SK-N-SH (cell line): ENCODE results near the gene TTC23L. TPM values are rescaled to one million over a fixed set of nuclear protein-coding genes. Genes with fewer than 3 reads are reported as not detected.

Source experiments
- CTCF ChIA-PET: fragments of 300-600, 350-600 bp; formaldehyde crosslinking; extraction: SDS; loops from one replicate; lab custom pipeline; 2021; lab: Yijun Ruan, JAX
- POLR2A ChIA-PET: fragments of 350-600 bp; sonication (Branson Sonifier 250); formaldehyde crosslinking; extraction: SDS; loops from one replicate; lab custom pipeline; 2020; ENCODE audit warnings: antibody characterized with exemption, inconsistent platforms; lab: Yijun Ruan, JAX
- DNase-seq: peaks from one replicate; pipeline ENCODE4 v3.0.0; 2012
- H2AFZ ChIP-seq: fragments of 200-600 bp; sonication (generic); 2 replicates; pipeline ENCODE4 v1.8.1; 2016; ENCODE audit warnings: antibody characterized with exemption, mild to moderate bottlenecking, low read depth
- H3F3A ChIP-seq: fragments of 200-600 bp; sonication (generic); replicated peaks from 2 replicates; pipeline ENCODE3; 2016; ENCODE audit warnings: antibody characterized with exemption, mild to moderate bottlenecking; ENCODE audit not compliant: insufficient read depth
- H3K27ac ChIP-seq, 2 experiments: fragments of 200-500 bp in 1 of 2; fragments of 200-600 bp in 1 of 2; sonication (Bioruptor generic) in 1 of 2; sonication (generic), shearing (Covaris generic) in 1 of 2; 2 replicates each; pipeline versions ENCODE4 v1.5.1 to v1.6.1; 2014 to 2016; ENCODE audit warnings: low read depth in 2 of 2, inconsistent platforms in 1 of 2, low read length in 1 of 2, mild to moderate bottlenecking in 1 of 2, mixed read lengths in 1 of 2
- H3K27me3 ChIP-seq: fragments of 200-600 bp; sonication (generic), shearing (Covaris generic); 2 replicates; pipeline ENCODE4 v1.6.1; 2016; ENCODE audit warnings: mixed run types; ENCODE audit not compliant: insufficient read depth
- H3K36me3 ChIP-seq, 2 experiments: fragments of 200-500 bp in 1 of 2; fragments of 200-600 bp in 1 of 2; sonication (Bioruptor generic) in 1 of 2; sonication (generic) in 1 of 2; replicated peaks in 1 of 2; 2 replicates each; pipeline versions ENCODE3 to v1.5.1; 2014 to 2016; ENCODE audit warnings: low read length in 1 of 2, mild to moderate bottlenecking in 1 of 2; ENCODE audit not compliant: insufficient read depth in 2 of 2, control insufficient read depth in 1 of 2
- H3K4me1 ChIP-seq, 2 experiments: fragments of 200-500 bp in 1 of 2; fragments of 200-600 bp in 1 of 2; sonication (Bioruptor generic) in 1 of 2; sonication (generic), shearing (Covaris generic) in 1 of 2; 2 replicates each; pipeline versions ENCODE4 v1.5.1 to v1.6.1; 2014 to 2016; ENCODE audit warnings: low read depth in 1 of 2, low read length in 1 of 2, mixed run types in 1 of 2; ENCODE audit not compliant: insufficient read depth in 2 of 2, control insufficient read depth in 1 of 2
- H3K4me2 ChIP-seq: fragments of 200-600 bp; sonication (generic), shearing (Covaris generic); 2 replicates; pipeline ENCODE4 v1.6.1; 2017; ENCODE audit warnings: mixed run types
- H3K4me3 ChIP-seq, 2 experiments: fragments of 200-500 bp in 1 of 2; fragments of 200-600 bp in 1 of 2; sonication (Bioruptor generic) in 1 of 2; sonication (generic), shearing (Covaris generic) in 1 of 2; 2 replicates each; pipeline versions ENCODE4 v1.5.1 to v1.8.1; 2014 to 2016; ENCODE audit warnings: low read depth in 2 of 2, inconsistent platforms in 1 of 2, low read length in 1 of 2, mild to moderate bottlenecking in 1 of 2, mixed read lengths in 1 of 2, moderate library complexity in 1 of 2
- H3K79me2 ChIP-seq: fragments of 200-600 bp; sonication (generic); 2 replicates; pipeline ENCODE4 v1.8.1; 2017; ENCODE audit warnings: mild to moderate bottlenecking; ENCODE audit not compliant: insufficient read depth
- H3K9ac ChIP-seq: fragments of 200-600 bp; sonication (generic); 2 replicates; pipeline ENCODE4 v1.6.1; 2017; ENCODE audit warnings: mixed run types
- H3K9me2 ChIP-seq: fragments of 200-600 bp; sonication (generic); 2 replicates; pipeline ENCODE4 v1.6.1; 2017; ENCODE audit warnings: mixed run types
- H3K9me3 ChIP-seq: fragments of 200-600 bp; sonication (generic); 2 replicates; pipeline ENCODE4 v1.6.1; 2017; ENCODE audit warnings: mixed run types, mild to moderate bottlenecking, moderate library complexity
- H4K20me1 ChIP-seq: fragments of 200-600 bp; sonication (generic); 2 replicates; pipeline ENCODE4 v1.6.1; 2017; ENCODE audit warnings: mild to moderate bottlenecking, mixed run types; ENCODE audit not compliant: insufficient read depth
- ELF1 ChIP-seq: IDR thresholded peaks from 2 replicates; pipeline ENCODE4 v1.4.0; 2012
- EZH2phosphoT487 ChIP-seq: fragments of 200-600 bp; sonication (generic); IDR thresholded peaks from 2 replicates; pipeline ENCODE4 v1.6.1; 2017; ENCODE audit warnings: low read depth, mixed run types, mild to moderate bottlenecking, antibody characterized with exemption, moderate library complexity, borderline replicate concordance
- FOXJ3 ChIP-seq: sonication (generic); formaldehyde crosslinking; IDR thresholded peaks from 2 replicates; pipeline ENCODE4 v1.5.1; 2020; ENCODE audit warnings: mild to moderate bottlenecking, missing genetic modification reagents
- NFIC ChIP-seq: IDR thresholded peaks from 2 replicates; pipeline ENCODE4 v1.4.0; 2012; ENCODE audit warnings: borderline replicate concordance
- NRF1 ChIP-seq: IDR thresholded peaks from 2 replicates; pipeline ENCODE4 v1.6.1; 2012; ENCODE audit warnings: low read depth, mild to moderate bottlenecking, low read length
- SIN3A ChIP-seq: IDR thresholded peaks from 2 replicates; pipeline ENCODE4 v1.6.1; 2012; ENCODE audit warnings: low read depth, mild to moderate bottlenecking, low read length, moderate library complexity, borderline replicate concordance
- TAF1 ChIP-seq: IDR thresholded peaks from 2 replicates; pipeline ENCODE4 v1.6.1; 2012; ENCODE audit warnings: low read depth, mild to moderate bottlenecking, low read length, moderate library complexity, borderline replicate concordance
- TCF12 ChIP-seq: IDR thresholded peaks from 2 replicates; pipeline ENCODE4 v1.4.0; 2012
- WGBS: methylation state at CpG from one replicate; pipeline ENCODE4 v1.1.6; 2017; ENCODE audit warnings: low lambda C conversion rate; 5-methylcytosine and 5-hydroxymethylcytosine counted together
- polyA plus RNA-seq, 3 experiments: library from polyadenylated mRNA; depleted of rRNA; stranded (reverse); fragments of >200 nt; gene quantifications; 2 replicates each; pipeline ENCODE4 v1.2.3, GENCODE V29; 2012
- TF ChIP-seq, protein P1 (sequence below): IDR thresholded peaks from 2 replicates; pipeline ENCODE4 v1.6.1; 2012; ENCODE audit warnings: mild to moderate bottlenecking, low read depth, low read length, moderate library complexity
- TF ChIP-seq, protein P2 (sequence below): fragments of 150-350 bp; IDR thresholded peaks from 2 replicates; pipeline ENCODE4 v1.6.1; 2017; ENCODE audit warnings: antibody characterized with exemption, low read length, low read depth, borderline replicate concordance
- TF ChIP-seq, protein P3 (sequence below): IDR thresholded peaks from 2 replicates; pipeline ENCODE4; 2012

The TTC23L gene
- polyA plus RNA-seq, 1 of the 3 experiments (the other 2 are of a cell fraction): 0.49 TPM

DNA sequence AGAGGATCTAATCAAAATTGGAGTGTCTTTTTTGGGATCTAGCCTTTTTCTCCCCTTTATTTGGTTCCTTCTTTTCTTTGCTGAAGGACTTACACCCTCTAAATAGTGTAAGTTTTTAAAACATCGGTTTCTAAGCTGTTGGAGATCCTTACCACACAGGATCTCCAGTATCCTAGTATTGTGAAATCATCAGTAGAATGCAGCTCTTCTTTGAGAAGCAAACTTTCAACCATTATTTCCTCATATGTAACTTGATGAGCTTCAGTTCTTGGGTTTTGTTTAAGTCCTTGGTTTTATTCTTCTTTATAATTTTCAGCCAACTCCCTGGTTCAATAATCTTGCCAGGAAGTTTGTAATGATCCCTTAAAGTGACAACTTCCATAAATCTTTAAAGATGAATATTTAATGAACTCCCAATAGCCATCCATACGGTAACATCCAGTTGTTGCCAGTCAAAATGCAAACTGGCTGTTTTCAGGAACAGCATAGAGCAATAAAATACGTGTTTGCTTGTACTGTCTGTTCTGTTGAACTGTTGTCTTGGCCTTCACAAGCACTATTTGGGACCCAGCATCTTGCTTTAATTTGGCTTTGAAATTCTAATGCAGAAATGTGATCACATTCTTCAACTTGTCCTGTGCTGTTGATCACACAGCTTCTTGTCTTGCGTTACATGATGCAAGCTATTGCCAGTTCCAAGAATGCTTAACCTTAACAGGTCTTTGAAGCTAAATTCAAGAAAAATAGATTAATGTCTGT is 34.8 kb upstream of the TTC23L start:
- no peak for DNase-seq
- Histone ChIP-seq H3K4me2 (no peak overlapping the region), H4K20me1 (no peaks in the 10 kb centered on the region), H3K79me2 (peaks cover 16% of the 10 kb centered on the region; the same call in 1 of the 2 replicates), H3K27me3 (no peaks in the 10 kb centered on the region), H3K27ac (no peak overlapping the region), H3K9ac (no peak overlapping the region), H3K9me2 (no peaks in the 10 kb centered on the region), H3K4me1 (no peaks in the 10 kb centered on the region), H2AFZ (no peak overlapping the region), H3K4me3 (no peak overlapping the region), H3F3A (no peaks in the 10 kb centered on the region), H3K9me3 (no peaks in the 10 kb centered on the region), H3K36me3 (peaks cover 43 to 71% of the 10 kb centered on the region in 2 experiments)
- no peak for TF ChIP-seq FOXJ3
- TF ChIP-seq ELF1: no peak
- TF ChIP-seq TCF12: no peak
- no peak for TF ChIP-seq EZH2phosphoT487
- TF ChIP-seq TAF1: no peak
- no peak for TF ChIP-seq NRF1
- no peak for TF ChIP-seq SIN3A
- TF ChIP-seq, protein P1, sequence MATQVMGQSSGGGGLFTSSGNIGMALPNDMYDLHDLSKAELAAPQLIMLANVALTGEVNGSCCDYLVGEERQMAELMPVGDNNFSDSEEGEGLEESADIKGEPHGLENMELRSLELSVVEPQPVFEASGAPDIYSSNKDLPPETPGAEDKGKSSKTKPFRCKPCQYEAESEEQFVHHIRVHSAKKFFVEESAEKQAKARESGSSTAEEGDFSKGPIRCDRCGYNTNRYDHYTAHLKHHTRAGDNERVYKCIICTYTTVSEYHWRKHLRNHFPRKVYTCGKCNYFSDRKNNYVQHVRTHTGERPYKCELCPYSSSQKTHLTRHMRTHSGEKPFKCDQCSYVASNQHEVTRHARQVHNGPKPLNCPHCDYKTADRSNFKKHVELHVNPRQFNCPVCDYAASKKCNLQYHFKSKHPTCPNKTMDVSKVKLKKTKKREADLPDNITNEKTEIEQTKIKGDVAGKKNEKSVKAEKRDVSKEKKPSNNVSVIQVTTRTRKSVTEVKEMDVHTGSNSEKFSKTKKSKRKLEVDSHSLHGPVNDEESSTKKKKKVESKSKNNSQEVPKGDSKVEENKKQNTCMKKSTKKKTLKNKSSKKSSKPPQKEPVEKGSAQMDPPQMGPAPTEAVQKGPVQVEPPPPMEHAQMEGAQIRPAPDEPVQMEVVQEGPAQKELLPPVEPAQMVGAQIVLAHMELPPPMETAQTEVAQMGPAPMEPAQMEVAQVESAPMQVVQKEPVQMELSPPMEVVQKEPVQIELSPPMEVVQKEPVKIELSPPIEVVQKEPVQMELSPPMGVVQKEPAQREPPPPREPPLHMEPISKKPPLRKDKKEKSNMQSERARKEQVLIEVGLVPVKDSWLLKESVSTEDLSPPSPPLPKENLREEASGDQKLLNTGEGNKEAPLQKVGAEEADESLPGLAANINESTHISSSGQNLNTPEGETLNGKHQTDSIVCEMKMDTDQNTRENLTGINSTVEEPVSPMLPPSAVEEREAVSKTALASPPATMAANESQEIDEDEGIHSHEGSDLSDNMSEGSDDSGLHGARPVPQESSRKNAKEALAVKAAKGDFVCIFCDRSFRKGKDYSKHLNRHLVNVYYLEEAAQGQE: no peak
- no peak for TF ChIP-seq NFIC
- TF ChIP-seq, protein P2, sequence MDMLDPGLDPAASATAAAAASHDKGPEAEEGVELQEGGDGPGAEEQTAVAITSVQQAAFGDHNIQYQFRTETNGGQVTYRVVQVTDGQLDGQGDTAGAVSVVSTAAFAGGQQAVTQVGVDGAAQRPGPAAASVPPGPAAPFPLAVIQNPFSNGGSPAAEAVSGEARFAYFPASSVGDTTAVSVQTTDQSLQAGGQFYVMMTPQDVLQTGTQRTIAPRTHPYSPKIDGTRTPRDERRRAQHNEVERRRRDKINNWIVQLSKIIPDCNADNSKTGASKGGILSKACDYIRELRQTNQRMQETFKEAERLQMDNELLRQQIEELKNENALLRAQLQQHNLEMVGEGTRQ: no peak
- TF ChIP-seq, protein P3, sequence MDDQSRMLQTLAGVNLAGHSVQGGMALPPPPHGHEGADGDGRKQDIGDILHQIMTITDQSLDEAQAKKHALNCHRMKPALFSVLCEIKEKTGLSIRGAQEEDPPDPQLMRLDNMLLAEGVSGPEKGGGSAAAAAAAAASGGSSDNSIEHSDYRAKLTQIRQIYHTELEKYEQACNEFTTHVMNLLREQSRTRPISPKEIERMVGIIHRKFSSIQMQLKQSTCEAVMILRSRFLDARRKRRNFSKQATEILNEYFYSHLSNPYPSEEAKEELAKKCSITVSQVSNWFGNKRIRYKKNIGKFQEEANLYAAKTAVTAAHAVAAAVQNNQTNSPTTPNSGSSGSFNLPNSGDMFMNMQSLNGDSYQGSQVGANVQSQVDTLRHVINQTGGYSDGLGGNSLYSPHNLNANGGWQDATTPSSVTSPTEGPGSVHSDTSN: no peak
- POLR2A ChIA-PET: no interaction called here
- WGBS: 79% methylated on average over 4 of the region's 4 CpGs
- CTCF ChIA-PET: no interaction called here
